Mesendoderm (in vitro differentiated cells): ENCODE results near the gene CORO2B.

Experiments
- DNase-seq: peaks from one replicate; pipeline ENCODE4 v3.0.0; 2013
- H2AK5ac ChIP-seq: 2 replicates; pipeline ENCODE4 v1.6.1; 2013; ENCODE audit warnings: low read length, inconsistent platforms
- H2BK120ac ChIP-seq: 2 replicates; pipeline ENCODE4 v1.6.1; 2013; ENCODE audit warnings: low read depth, mild to moderate bottlenecking, low read length, moderate library complexity, mixed read lengths
- H2BK15ac ChIP-seq: replicated peaks from 2 replicates; pipeline ENCODE4 v1.6.1; 2013; ENCODE audit warnings: low read depth, mild to moderate bottlenecking, moderate library complexity
- H2BK5ac ChIP-seq: 2 replicates; pipeline ENCODE4 v1.6.1; 2013; ENCODE audit warnings: low read length, inconsistent platforms
- H3K18ac ChIP-seq: 2 replicates; pipeline ENCODE4 v1.6.1; 2013; ENCODE audit warnings: mild to moderate bottlenecking, low read length, mixed read lengths
- H3K23ac ChIP-seq: one replicate; pipeline ENCODE4 v1.6.1; 2013; ENCODE audit warnings: low read length
- H3K27ac ChIP-seq: 2 replicates; pipeline ENCODE4 v1.5.1; 2013; ENCODE audit warnings: low read depth, mild to moderate bottlenecking, inconsistent platforms, low read length, moderate library complexity
- H3K27me3 ChIP-seq: 2 replicates; pipeline ENCODE4 v1.6.1; 2013; ENCODE audit warnings: low read length, control low read depth, mild to moderate bottlenecking, inconsistent platforms; ENCODE audit not compliant: insufficient read depth, poor library complexity
- H3K36me3 ChIP-seq: 2 replicates; pipeline ENCODE4 v1.6.1; 2013; ENCODE audit warnings: low read length, inconsistent platforms; ENCODE audit not compliant: control insufficient read depth, insufficient read depth
- H3K4ac ChIP-seq: one replicate; pipeline ENCODE4 v1.6.1; 2013; ENCODE audit warnings: low read depth, mild to moderate bottlenecking, low read length, moderate library complexity
- H3K4me1 ChIP-seq: 2 replicates; pipeline ENCODE4 v1.6.1; 2013; ENCODE audit warnings: low read depth, low read length, inconsistent platforms; ENCODE audit not compliant: control insufficient read depth
- H3K4me2 ChIP-seq: 2 replicates; pipeline ENCODE4 v1.6.1; 2013; ENCODE audit warnings: low read length
- H3K4me3 ChIP-seq: 2 replicates; pipeline ENCODE4 v1.5.1; 2013; ENCODE audit warnings: mild to moderate bottlenecking, low read length
- H3K56ac ChIP-seq: one replicate; pipeline ENCODE4 v1.6.1; 2013; ENCODE audit warnings: low read length
- H3K79me1 ChIP-seq: 2 replicates; pipeline ENCODE4 v1.6.1; 2013; ENCODE audit warnings: low read length, inconsistent platforms
- H3K79me2 ChIP-seq: 2 replicates; pipeline ENCODE4 v1.6.1; 2013; ENCODE audit warnings: mild to moderate bottlenecking, low read length; ENCODE audit not compliant: control insufficient read depth, insufficient read depth
- H3K9ac ChIP-seq: 2 replicates; pipeline ENCODE4 v1.6.1; 2013; ENCODE audit warnings: low read length, inconsistent platforms
- H4K5ac ChIP-seq: one replicate; pipeline ENCODE4 v1.6.1; 2013; ENCODE audit warnings: low read length
- H4K8ac ChIP-seq: one replicate; pipeline ENCODE4 v1.6.1; 2013; ENCODE audit warnings: low read depth, mild to moderate bottlenecking, control low read depth, low read length, moderate library complexity
- WGBS: extraction: QIAGEN DNeasy Blood & Tissue Kit; methylation state at CpG from one replicate; pipeline ENCODE4 v1.1.7; 2013; ENCODE audit warnings: low lambda C conversion rate, missing lambda C conversion rate; ENCODE audit not compliant: insufficient coverage; ENCODE audit errors: extremely low coverage; 5-methylcytosine and 5-hydroxymethylcytosine counted together

Gene CORO2B

DNA sequence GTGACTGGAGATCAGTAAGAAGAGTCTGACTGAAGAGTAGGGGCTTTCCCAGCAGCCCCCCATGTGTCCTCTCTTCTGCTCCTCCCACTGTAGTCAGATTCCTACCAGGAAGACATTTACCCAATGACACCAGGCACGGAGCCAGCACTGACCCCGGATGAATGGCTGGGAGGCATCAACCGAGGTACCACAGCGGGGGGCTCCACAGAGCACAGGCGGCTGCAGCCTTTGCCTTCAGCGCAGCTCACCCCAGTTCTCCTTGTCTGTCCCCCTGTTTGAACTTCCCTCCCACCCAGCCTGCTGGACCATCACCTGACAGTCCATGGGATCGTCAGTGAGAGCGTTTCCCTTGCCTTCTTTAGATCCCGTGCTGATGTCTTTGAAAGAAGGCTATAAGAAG is 140.3 kb downstream of the CORO2B start:
- no peak overlapping the region for H3K4me2 ChIP-seq
- H4K5ac ChIP-seq, result no peak overlapping the region
- H3K27ac ChIP-seq, result no peak overlapping the region
- H2BK15ac ChIP-seq, result no peak overlapping the region
- DNase-seq, result no peak
- no peak overlapping the region for H3K9ac ChIP-seq
- no peaks in the 10 kb centered on the region for H3K79me2 ChIP-seq
- H3K4me1 ChIP-seq, result no peaks in the 10 kb centered on the region
- no peak overlapping the region for H4K8ac ChIP-seq
- H3K4me3 ChIP-seq, result no peak overlapping the region
- H3K4ac ChIP-seq, result no peak overlapping the region
- no peaks in the 10 kb centered on the region for H3K79me1 ChIP-seq
- H2BK120ac ChIP-seq, result no peak overlapping the region
- no peak overlapping the region for H3K18ac ChIP-seq
- H3K36me3 ChIP-seq, result no peaks in the 10 kb centered on the region
- no peak overlapping the region for H2BK5ac ChIP-seq
- H2AK5ac ChIP-seq, result no peak overlapping the region
- H3K27me3 ChIP-seq, result no peaks in the 10 kb centered on the region
- no peak overlapping the region for H3K56ac ChIP-seq
- no CpG with 5 or more reads among the region's 9 CpGs for WGBS
- H3K23ac ChIP-seq, result no peak overlapping the region

DNA sequence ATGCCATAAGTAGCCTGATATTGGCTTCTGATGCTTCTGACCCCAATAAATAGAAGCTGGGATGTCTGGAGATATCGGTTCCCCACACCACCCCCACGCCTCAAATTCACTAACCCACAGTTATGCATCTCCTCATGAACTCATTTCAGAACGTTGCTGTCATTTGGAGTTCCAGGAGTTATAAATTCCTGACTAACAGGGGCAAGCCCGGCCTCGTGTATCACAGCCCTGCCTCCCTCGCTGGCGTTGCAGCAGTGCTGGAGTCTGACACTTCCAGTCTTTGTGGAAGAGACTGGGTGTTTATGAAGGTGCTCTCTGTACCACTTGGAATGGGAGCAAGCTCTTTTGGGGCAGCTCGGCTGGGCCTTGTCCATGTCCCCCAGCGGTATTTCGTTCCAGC is 140.9 kb downstream of the CORO2B start:
- Histone ChIP-seq H3K4me3 (no peak overlapping the region), H3K23ac (no peak overlapping the region), H2BK120ac (no peak overlapping the region), H3K56ac (no peak overlapping the region), H3K9ac (no peak overlapping the region), H3K36me3 (no peaks in the 10 kb centered on the region), H3K4me2 (no peak overlapping the region), H3K79me1 (no peaks in the 10 kb centered on the region), H3K27me3 (no peaks in the 10 kb centered on the region), H2BK15ac (no peak overlapping the region), H2AK5ac (no peak overlapping the region), H2BK5ac (no peak overlapping the region), H3K27ac (no peak overlapping the region), H4K8ac (no peak overlapping the region), H3K4me1 (no peaks in the 10 kb centered on the region), H4K5ac (no peak overlapping the region), H3K4ac (no peak overlapping the region), H3K18ac (no peak overlapping the region), H3K79me2 (no peaks in the 10 kb centered on the region)
- WGBS, result no CpG with 5 or more reads among the region's 10 CpGs
- DNase-seq, result no peak

DNA sequence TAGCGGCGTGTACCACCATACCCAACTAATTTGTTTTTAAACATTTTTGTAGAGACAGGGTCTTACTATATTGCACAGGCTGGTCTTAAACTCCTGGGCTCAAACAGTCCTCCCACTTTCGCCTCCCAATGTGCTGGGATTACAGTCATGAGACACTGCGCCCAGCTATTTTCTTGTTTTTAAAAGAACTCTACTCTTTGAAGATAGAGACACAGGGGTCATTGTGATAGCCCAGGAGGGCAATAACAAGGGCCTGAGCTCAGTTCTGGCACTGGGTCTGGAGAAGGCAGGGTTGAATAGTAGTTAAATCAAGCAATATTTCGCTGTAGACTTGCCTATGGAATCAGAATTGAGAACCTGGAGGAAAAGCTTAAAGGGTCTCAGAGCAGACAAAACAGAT is 143.1 kb downstream of the CORO2B start:
- no peak overlapping the region for H4K5ac ChIP-seq
- no peak overlapping the region for H3K56ac ChIP-seq
- H2BK15ac ChIP-seq, result no peak overlapping the region
- DNase-seq, result no peak
- no peaks in the 10 kb centered on the region for H3K36me3 ChIP-seq
- H3K4me1 ChIP-seq, result no peaks in the 10 kb centered on the region
- H3K23ac ChIP-seq, result no peak overlapping the region
- no peaks in the 10 kb centered on the region for H3K79me2 ChIP-seq
- no peak overlapping the region for H3K4me3 ChIP-seq
- H3K27ac ChIP-seq, result no peak overlapping the region
- H4K8ac ChIP-seq, result no peak overlapping the region
- H3K4me2 ChIP-seq, result no peak overlapping the region
- H3K79me1 ChIP-seq, result no peaks in the 10 kb centered on the region
- no peak overlapping the region for H3K4ac ChIP-seq
- H2BK5ac ChIP-seq, result no peak overlapping the region
- H3K9ac ChIP-seq, result no peak overlapping the region
- no peak overlapping the region for H2BK120ac ChIP-seq
- no peaks in the 10 kb centered on the region for H3K27me3 ChIP-seq
- no peak overlapping the region for H2AK5ac ChIP-seq
- H3K18ac ChIP-seq, result no peak overlapping the region
- no CpG with 5 or more reads among the region's 5 CpGs for WGBS

DNA sequence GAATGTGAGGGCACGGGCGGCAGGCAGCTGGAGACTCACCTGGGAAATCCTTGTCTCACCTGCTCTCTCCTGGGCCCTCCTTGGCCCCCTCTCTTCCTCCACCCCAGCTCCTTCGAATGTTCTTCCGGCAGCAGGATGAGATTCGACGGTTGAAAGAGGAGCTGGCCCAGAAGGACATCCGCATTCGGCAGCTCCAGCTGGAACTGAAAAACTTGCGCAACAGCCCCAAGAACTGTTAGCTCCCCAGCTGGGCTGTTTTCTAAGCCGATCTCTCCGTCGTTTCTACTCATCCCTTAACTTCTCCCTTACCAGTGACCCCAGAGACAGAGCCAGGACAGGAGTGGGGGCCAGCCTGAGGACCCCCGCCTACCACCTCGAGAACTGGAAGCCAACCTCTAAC is 146.9 kb downstream of the CORO2B start:
- Histone ChIP-seq H2AK5ac (no peak overlapping the region), H4K8ac (no peak overlapping the region), H3K27me3 (no peaks in the 10 kb centered on the region), H3K56ac (no peak overlapping the region), H2BK5ac (no peak overlapping the region), H3K9ac (no peak overlapping the region), H3K4ac (no peak overlapping the region), H3K4me2 (no peak overlapping the region), H3K79me1 (no peaks in the 10 kb centered on the region), H3K4me1 (peaks cover 1% of the 10 kb centered on the region), H2BK120ac (no peak overlapping the region), H3K4me3 (no peak overlapping the region), H3K36me3 (no peaks in the 10 kb centered on the region), H3K27ac (no peak overlapping the region), H3K23ac (no peak overlapping the region), H3K18ac (no peak overlapping the region), H2BK15ac (no peak overlapping the region), H3K79me2 (no peaks in the 10 kb centered on the region), H4K5ac (no peak overlapping the region)
- no CpG with 5 or more reads among the region's 14 CpGs for WGBS
- DNase-seq, result peak; percentile 19

DNA sequence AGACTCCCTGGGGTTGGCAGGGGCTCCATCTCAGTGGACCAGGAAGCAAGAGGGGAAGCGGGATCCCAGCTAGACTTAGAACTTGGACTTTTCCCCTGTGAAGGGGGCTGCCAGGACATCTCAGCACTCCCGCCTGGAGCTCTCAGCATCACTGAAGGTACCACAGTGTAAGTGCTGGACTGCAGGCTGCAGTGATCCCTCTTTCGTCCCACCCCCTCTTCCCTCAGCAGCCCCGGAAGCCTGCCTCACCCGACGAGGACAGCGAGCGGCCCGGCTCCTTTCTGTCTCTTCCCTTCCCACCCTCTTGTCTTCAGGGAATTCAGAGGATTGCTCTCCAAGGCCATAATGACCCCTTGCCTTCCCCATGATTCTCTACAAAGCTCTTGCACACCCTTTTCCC is 147.5 kb downstream of the CORO2B start:
- Histone ChIP-seq H3K4me1 (peaks cover 1% of the 10 kb centered on the region), H4K8ac (no peak overlapping the region), H3K27ac (no peak overlapping the region), H3K79me1 (no peaks in the 10 kb centered on the region), H3K4ac (no peak overlapping the region), H2BK5ac (no peak overlapping the region), H3K27me3 (no peaks in the 10 kb centered on the region), H3K4me3 (no peak overlapping the region), H2BK120ac (no peak overlapping the region), H3K79me2 (no peaks in the 10 kb centered on the region), H3K18ac (no peak overlapping the region), H3K9ac (no peak overlapping the region), H2BK15ac (no peak overlapping the region), H3K23ac (no peak overlapping the region), H3K56ac (no peak overlapping the region), H4K5ac (no peak overlapping the region), H3K4me2 (no peak overlapping the region), H3K36me3 (no peaks in the 10 kb centered on the region), H2AK5ac (no peak overlapping the region)
- no CpG with 5 or more reads among the region's 9 CpGs for WGBS
- no peak for DNase-seq

DNA sequence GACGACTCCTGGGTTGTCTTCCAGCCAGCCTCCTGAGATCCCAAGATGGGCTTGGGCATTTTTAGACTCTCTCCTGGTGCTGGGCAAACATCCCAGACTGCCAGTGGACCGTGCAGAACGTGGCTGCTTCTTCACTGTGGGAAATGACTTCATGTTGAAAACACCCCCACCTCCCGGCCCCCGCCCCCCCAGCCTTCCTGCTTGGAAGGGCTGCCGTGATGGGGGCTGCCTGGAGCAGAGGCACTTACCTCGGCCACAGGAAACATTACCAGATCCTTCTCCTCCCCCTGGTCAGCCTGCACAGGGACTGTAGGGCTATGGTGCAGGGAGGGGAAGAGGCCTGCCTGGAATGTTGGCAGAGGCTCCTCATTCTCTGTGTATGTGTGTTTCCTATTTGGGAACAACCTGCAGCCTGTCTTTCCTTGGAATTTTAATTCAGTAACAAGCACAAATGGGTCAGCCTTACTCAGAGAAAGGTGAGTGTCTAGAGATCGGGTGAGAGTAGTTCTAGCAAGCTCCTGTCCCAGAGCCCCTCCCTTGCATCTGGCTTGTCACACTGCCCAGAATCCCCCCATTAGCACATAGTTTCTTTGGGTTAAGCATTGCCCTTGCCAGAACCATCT is 151.1 kb downstream of the CORO2B start:
- Histone ChIP-seq H3K4me1 (peaks cover 1% of the 10 kb centered on the region), H3K27me3 (no peaks in the 10 kb centered on the region), H3K9ac (no peak overlapping the region), H2BK15ac (no peak overlapping the region), H3K79me1 (no peaks in the 10 kb centered on the region), H3K4ac (no peak overlapping the region), H4K5ac (no peak overlapping the region), H3K56ac (no peak overlapping the region), H2BK5ac (no peak overlapping the region), H4K8ac (no peak overlapping the region), H3K23ac (no peak overlapping the region), H3K18ac (no peak overlapping the region), H3K36me3 (no peaks in the 10 kb centered on the region), H3K79me2 (no peaks in the 10 kb centered on the region), H3K4me3 (no peak overlapping the region), H2AK5ac (no peak overlapping the region), H3K4me2 (no peak overlapping the region), H2BK120ac (no peak overlapping the region), H3K27ac (no peak overlapping the region)
- no peak for DNase-seq
- no CpG with 5 or more reads among the region's 8 CpGs for WGBS
